Activated naive CD8-positive, alpha-beta T cell (primary cell): Measurements from ENCODE around the gene TLR2.

Experiments used
- H3K27ac Mint-ChIP-seq: one replicate; pipeline ENCODE4 v1.8.0; 2021; ENCODE audit warnings: mixed read lengths
- H3K27me3 Mint-ChIP-seq: one replicate; pipeline ENCODE4 v1.8.0; 2021; ENCODE audit warnings: mixed read lengths
- H3K36me3 Mint-ChIP-seq: one replicate; pipeline ENCODE4 v1.8.0; 2021; ENCODE audit warnings: mixed read lengths
- H3K4me1 Mint-ChIP-seq: one replicate; pipeline ENCODE4 v1.8.0; 2021; ENCODE audit warnings: low read depth, mixed read lengths
- H3K4me3 Mint-ChIP-seq: one replicate; pipeline ENCODE4 v1.8.0; 2021; ENCODE audit warnings: mild to moderate bottlenecking, mixed read lengths
- H3K9me3 Mint-ChIP-seq: one replicate; pipeline ENCODE4 v1.8.0; 2021; ENCODE audit warnings: low read depth, mixed read lengths

TLR2 gene

GRCh38 chr4:153684182-153684970, at the start of gene TLR2:
TSS of gene TLR2 (plus strand) at chr4:153684280. CDS start at chr4:153702908, 18,628 bp downstream.
- H3K4me1 Mint-ChIP-seq, result peaks cover 13% of the 10 kb centered on the region
- H3K4me3 Mint-ChIP-seq, result peak within 1 kb of the TSS; percentile 87
- peak within 1 kb of the TSS; percentile 1 for H3K27ac Mint-ChIP-seq
- H3K27me3 Mint-ChIP-seq, result peaks cover 13% of the 10 kb centered on the region
- peaks cover 12% of the 10 kb centered on the region for H3K9me3 Mint-ChIP-seq
- peaks cover 15% of the 10 kb centered on the region for H3K36me3 Mint-ChIP-seq

GRCh38 chr4:153634738-153635353, 49.2 kb upstream of the TLR2 start:
- Mint-ChIP-seq H3K9me3 (no peaks in the 10 kb centered on the region), H3K27ac (no peak overlapping the region), H3K4me1 (no peaks in the 10 kb centered on the region), H3K4me3 (no peak overlapping the region), H3K36me3 (peaks cover 8% of the 10 kb centered on the region), H3K27me3 (no peaks in the 10 kb centered on the region)

- Mint-ChIP-seq H3K36me3 (peaks cover 8% of the 10 kb centered on the region), H3K4me1 (no peaks in the 10 kb centered on the region), H3K27ac (no peak overlapping the region)
These were observed 48.2 kb upstream of the TLR2 start for GRCh38 chr4:153635846-153636245.

GRCh38 chr4:153637201-153637600, 46.9 kb upstream of the TLR2 start:
- Mint-ChIP-seq H3K27me3 (no peaks in the 10 kb centered on the region), H3K4me1 (peaks cover 6% of the 10 kb centered on the region), H3K27ac (no peak overlapping the region), H3K36me3 (peaks cover 8% of the 10 kb centered on the region), H3K4me3 (no peak overlapping the region), H3K9me3 (no peaks in the 10 kb centered on the region)

More at GRCh38 chr4:153635846-153636245, 48.2 kb upstream of the TLR2 start:
- Mint-ChIP-seq H3K4me3 (no peak overlapping the region), H3K9me3 (no peaks in the 10 kb centered on the region), H3K27me3 (no peaks in the 10 kb centered on the region)

- Mint-ChIP-seq H3K27me3 (no peaks in the 10 kb centered on the region), H3K4me3 (no peak overlapping the region), H3K9me3 (no peaks in the 10 kb centered on the region), H3K36me3 (peaks cover 8% of the 10 kb centered on the region), H3K27ac (no peak overlapping the region), H3K4me1 (peaks cover 6% of the 10 kb centered on the region)
These were observed 46.1 kb upstream of the TLR2 start for GRCh38 chr4:153638011-153638410.

GRCh38 chr4:153638999-153639398, 45.1 kb upstream of the TLR2 start:
- no peaks in the 10 kb centered on the region for H3K27me3 Mint-ChIP-seq
- peaks cover 8% of the 10 kb centered on the region for H3K36me3 Mint-ChIP-seq
- H3K9me3 Mint-ChIP-seq, result no peaks in the 10 kb centered on the region
- peaks cover 11% of the 10 kb centered on the region for H3K4me1 Mint-ChIP-seq
- H3K27ac Mint-ChIP-seq, result no peak overlapping the region
- no peak overlapping the region for H3K4me3 Mint-ChIP-seq

GRCh38 chr4:153639833-153640802, 44.0 kb upstream of the TLR2 start:
- Mint-ChIP-seq H3K27ac (no peak overlapping the region), H3K9me3 (no peaks in the 10 kb centered on the region), H3K4me3 (no peak overlapping the region), H3K4me1 (peaks cover 11% of the 10 kb centered on the region), H3K36me3 (peaks cover 7% of the 10 kb centered on the region), H3K27me3 (no peaks in the 10 kb centered on the region)

- Mint-ChIP-seq H3K4me3 (no peak overlapping the region), H3K36me3 (peaks cover 3% of the 10 kb centered on the region), H3K27me3 (no peaks in the 10 kb centered on the region), H3K9me3 (no peaks in the 10 kb centered on the region), H3K4me1 (peaks cover 11% of the 10 kb centered on the region), H3K27ac (no peak overlapping the region)
These were observed 42.5 kb upstream of the TLR2 start for GRCh38 chr4:153641532-153641931.

- Mint-ChIP-seq H3K4me3 (no peak overlapping the region), H3K4me1 (peaks cover 11% of the 10 kb centered on the region)
These were observed 40.4 kb upstream of the TLR2 start for GRCh38 chr4:153643406-153644383.

GRCh38 chr4:153645183-153645582, 38.9 kb upstream of the TLR2 start:
- H3K4me3 Mint-ChIP-seq, result no peak overlapping the region
- no peaks in the 10 kb centered on the region for H3K36me3 Mint-ChIP-seq
- H3K4me1 Mint-ChIP-seq, result peaks cover 11% of the 10 kb centered on the region
- H3K27me3 Mint-ChIP-seq, result no peaks in the 10 kb centered on the region
- no peaks in the 10 kb centered on the region for H3K9me3 Mint-ChIP-seq
- no peak overlapping the region for H3K27ac Mint-ChIP-seq

More at GRCh38 chr4:153643406-153644383, 40.4 kb upstream of the TLR2 start:
- H3K9me3 Mint-ChIP-seq, result no peaks in the 10 kb centered on the region
- no peaks in the 10 kb centered on the region for H3K27me3 Mint-ChIP-seq
- H3K27ac Mint-ChIP-seq, result no peak overlapping the region
- H3K36me3 Mint-ChIP-seq, result no peaks in the 10 kb centered on the region

GRCh38 chr4:153646261-153646660, 37.8 kb upstream of the TLR2 start:
- Mint-ChIP-seq H3K27ac (no peak overlapping the region), H3K4me1 (peaks cover 14% of the 10 kb centered on the region), H3K36me3 (no peaks in the 10 kb centered on the region), H3K9me3 (no peaks in the 10 kb centered on the region), H3K27me3 (no peaks in the 10 kb centered on the region), H3K4me3 (no peak overlapping the region)

GRCh38 chr4:153646978-153647377, 37.1 kb upstream of the TLR2 start:
- Mint-ChIP-seq H3K36me3 (no peaks in the 10 kb centered on the region), H3K9me3 (no peaks in the 10 kb centered on the region), H3K4me3 (no peak overlapping the region), H3K27me3 (no peaks in the 10 kb centered on the region), H3K27ac (no peak overlapping the region), H3K4me1 (peaks cover 17% of the 10 kb centered on the region)

GRCh38 chr4:153647975-153648374, 36.1 kb upstream of the TLR2 start:
- Mint-ChIP-seq H3K36me3 (no peaks in the 10 kb centered on the region), H3K4me1 (peaks cover 25% of the 10 kb centered on the region), H3K4me3 (no peak overlapping the region), H3K27ac (no peak overlapping the region), H3K27me3 (no peaks in the 10 kb centered on the region), H3K9me3 (no peaks in the 10 kb centered on the region)

- H3K4me3 Mint-ChIP-seq, result no peak overlapping the region
- H3K36me3 Mint-ChIP-seq, result no peaks in the 10 kb centered on the region
- H3K9me3 Mint-ChIP-seq, result no peaks in the 10 kb centered on the region
- H3K4me1 Mint-ChIP-seq, result peaks cover 20% of the 10 kb centered on the region
- no peaks in the 10 kb centered on the region for H3K27me3 Mint-ChIP-seq
- no peak overlapping the region for H3K27ac Mint-ChIP-seq
These were observed 34.5 kb upstream of the TLR2 start for GRCh38 chr4:153649572-153649991.
